AG04450 (cell line): ENCODE data around the gene FRS2. TPM values are rescaled to one million over a fixed set of nuclear protein-coding genes. Genes with fewer than 3 reads are reported as not detected.
"Not testable (repeated sequence)": the region's sequence is repeated elsewhere in the genome, so short reads cannot be mapped to it uniquely, and the experiment has no call there.

Source experiments
- CTCF ChIA-PET: fragments of 300-600, 350-600 bp; formaldehyde crosslinking; extraction: SDS; loops from one replicate; lab custom pipeline; 2022; ENCODE audit warnings: antibody characterized with exemption, inconsistent platforms; lab: Charles Lee
- POLR2A ChIA-PET: fragments of 350-600 bp; formaldehyde crosslinking; extraction: SDS; loops from one replicate; lab custom pipeline; 2021; ENCODE audit warnings: antibody characterized with exemption, inconsistent platforms; lab: Yijun Ruan, JAX
- DNase-seq: peaks from one replicate; pipeline ENCODE4 v3.0.0-alpha.2; 2011; ENCODE audit warnings: low read depth, low spot score
- H3K27ac ChIP-seq: one replicate; pipeline ENCODE4 v1.5.1; 2012; ENCODE audit warnings: low read depth, low read length, control low read depth
- H3K27me3 ChIP-seq: one replicate; pipeline ENCODE4 v1.6.0; 2012; ENCODE audit warnings: low read length; ENCODE audit not compliant: control insufficient read depth, insufficient read depth
- H3K4me3 ChIP-seq: 2 replicates; pipeline ENCODE4 v1.5.1; 2011; ENCODE audit warnings: mild to moderate bottlenecking, low read depth, low read length, control low read depth
- H3K9me3 ChIP-seq: 2 replicates; pipeline ENCODE4 v1.5.1; 2012; ENCODE audit warnings: low read length; ENCODE audit not compliant: control insufficient read depth, insufficient read depth
- CTCF ChIP-seq: IDR thresholded peaks from 2 replicates; pipeline ENCODE4 v1.5.1; 2011; ENCODE audit warnings: low read depth, low read length, control low read depth, inconsistent platforms
- polyA plus RNA-seq: library from polyadenylated mRNA; depleted of rRNA; stranded (reverse); fragments of >200 nt; gene quantifications from 2 replicates; pipeline ENCODE4 v1.2.3, GENCODE V29; 2011

The FRS2 gene
- polyA plus RNA-seq, 1 experiment = 41.9 TPM

- POLR2A ChIA-PET = no interaction called here
- peak; percentile 15 for DNase-seq
- Histone ChIP-seq H3K27ac (no peak overlapping the region), H3K9me3 (no peaks in the 10 kb centered on the region), H3K4me3 (no peak overlapping the region), H3K27me3 (no peaks in the 10 kb centered on the region)
- CTCF ChIA-PET = no interaction called here
- TF ChIP-seq CTCF = no peak
Measured at GRCh38 chr12:69442894-69443293, 27.3 kb upstream of the FRS2 start.

GRCh38 chr12:69443916-69444315 is 26.3 kb upstream of the FRS2 start:
- TF ChIP-seq CTCF = no peak
- DNase-seq = no peak
- no peaks in the 10 kb centered on the region for H3K9me3 ChIP-seq
- H3K27ac ChIP-seq = no peak overlapping the region
- H3K4me3 ChIP-seq = no peak overlapping the region
- ChIA-PET POLR2A (no interaction called here), CTCF (no interaction called here)
- no peaks in the 10 kb centered on the region for H3K27me3 ChIP-seq

GRCh38 chr12:69447892-69448291 is 22.3 kb upstream of the FRS2 start:
- ChIA-PET POLR2A (no interaction called here), CTCF (interaction anchor here (0.5 kb wide), 1 partner anchor 117 kb away, joined by 3 read pairs; no protein-coding TSS in a partner anchor)
- no peak for DNase-seq
- H3K4me3 ChIP-seq = no peak overlapping the region
- no peaks in the 10 kb centered on the region for H3K27me3 ChIP-seq
- H3K9me3 ChIP-seq = no peaks in the 10 kb centered on the region
- no peak overlapping the region for H3K27ac ChIP-seq
- no peak for TF ChIP-seq CTCF

DNA sequence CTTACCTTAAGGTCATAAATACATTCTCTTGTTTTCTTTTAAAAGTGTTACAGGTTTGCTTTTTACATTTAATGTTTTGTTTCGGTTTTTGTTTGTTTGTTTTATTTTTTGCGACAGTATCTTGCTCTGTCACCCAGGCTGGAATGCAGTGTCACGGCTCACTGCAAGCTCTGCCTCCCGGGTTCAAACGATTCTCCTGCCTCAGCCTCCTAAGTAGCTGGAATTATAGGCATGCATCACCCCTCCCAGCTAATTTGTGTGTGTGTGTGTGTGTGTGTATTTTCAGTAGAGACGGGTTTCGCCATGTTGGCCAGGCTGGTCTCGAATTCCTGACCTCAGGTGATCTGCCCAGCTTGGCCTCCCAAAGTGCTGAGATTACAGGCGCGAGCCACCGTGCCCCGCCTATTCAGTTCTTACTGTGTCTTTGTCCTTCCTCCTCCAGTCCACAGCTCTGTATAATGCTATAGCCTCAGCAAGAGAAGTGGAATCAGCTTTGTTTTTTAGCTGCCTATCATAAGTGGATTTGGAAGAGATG is 17.5 kb upstream of the FRS2 start:
- CTCF ChIA-PET, DNase-seq, H3K27me3 ChIP-seq, H3K4me3 ChIP-seq, POLR2A ChIA-PET, H3K9me3 ChIP-seq, H3K27ac ChIP-seq: not testable (repeated sequence)

GRCh38 chr12:69456239-69456638 is 13.9 kb upstream of the FRS2 start:
- no peak for TF ChIP-seq CTCF
- POLR2A ChIA-PET = no interaction called here
- Histone ChIP-seq H3K9me3 (no peaks in the 10 kb centered on the region), H3K27ac (no peak overlapping the region), H3K27me3 (no peaks in the 10 kb centered on the region), H3K4me3 (no peak overlapping the region)
- CTCF ChIA-PET = no interaction called here
- DNase-seq = no peak
